GM19452 (cell line): Measurements from ENCODE around the gene BCL2A1.
"Not testable (repeated sequence)": the region's sequence is repeated elsewhere in the genome, so short reads cannot be mapped to it uniquely, and the experiment has no call there.

Source experiments
- ATAC-seq: cut with Tn5 transposase; IDR thresholded peaks from one replicate; pipeline ENCODE4 v1.9.1; 2021; ENCODE audit not compliant: unreplicated experiment

The BCL2A1 gene

DNA sequence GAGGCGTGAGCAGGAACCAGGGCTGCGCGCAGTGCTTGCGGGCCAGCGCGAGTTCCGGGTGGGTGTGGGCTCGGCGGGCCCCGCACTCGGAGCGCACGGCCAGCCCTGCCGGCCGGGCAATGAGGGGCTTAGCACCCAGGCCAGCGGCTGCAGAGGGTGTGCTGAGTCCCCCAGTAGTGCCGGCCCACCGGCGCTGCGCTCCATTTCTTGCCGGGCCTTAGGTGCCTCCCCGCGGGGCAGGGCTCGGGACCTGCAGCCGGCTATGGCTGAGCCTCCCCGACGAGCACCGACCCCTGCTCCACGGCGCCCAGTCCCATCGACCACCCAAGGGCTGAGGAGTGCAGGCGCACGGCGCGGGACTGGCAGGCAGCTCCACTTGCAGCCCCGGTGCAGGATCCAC lies 44.9 kb downstream of the BCL2A1 start:
- not testable (repeated sequence) for ATAC-seq

DNA sequence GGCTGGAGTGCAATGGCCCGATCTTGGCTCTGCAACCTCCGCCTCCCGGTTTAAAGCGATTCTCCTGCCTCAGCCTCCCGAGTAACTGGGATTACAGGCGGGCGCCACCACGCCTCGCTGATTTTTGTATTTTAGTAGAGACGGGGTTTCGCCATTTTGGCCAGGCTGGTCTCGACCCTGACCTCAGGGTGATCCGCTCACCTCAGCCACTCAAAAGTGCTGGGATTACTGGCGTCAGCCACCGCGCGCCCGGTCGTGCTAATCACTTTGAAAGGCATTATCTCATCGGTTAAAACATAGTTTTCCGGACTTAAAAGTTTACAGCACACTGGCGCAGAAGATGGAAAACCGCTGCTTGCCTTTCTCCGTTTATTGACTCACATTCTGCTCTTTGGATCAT lies 46.6 kb downstream of the BCL2A1 start:
- ATAC-seq: no peak

DNA sequence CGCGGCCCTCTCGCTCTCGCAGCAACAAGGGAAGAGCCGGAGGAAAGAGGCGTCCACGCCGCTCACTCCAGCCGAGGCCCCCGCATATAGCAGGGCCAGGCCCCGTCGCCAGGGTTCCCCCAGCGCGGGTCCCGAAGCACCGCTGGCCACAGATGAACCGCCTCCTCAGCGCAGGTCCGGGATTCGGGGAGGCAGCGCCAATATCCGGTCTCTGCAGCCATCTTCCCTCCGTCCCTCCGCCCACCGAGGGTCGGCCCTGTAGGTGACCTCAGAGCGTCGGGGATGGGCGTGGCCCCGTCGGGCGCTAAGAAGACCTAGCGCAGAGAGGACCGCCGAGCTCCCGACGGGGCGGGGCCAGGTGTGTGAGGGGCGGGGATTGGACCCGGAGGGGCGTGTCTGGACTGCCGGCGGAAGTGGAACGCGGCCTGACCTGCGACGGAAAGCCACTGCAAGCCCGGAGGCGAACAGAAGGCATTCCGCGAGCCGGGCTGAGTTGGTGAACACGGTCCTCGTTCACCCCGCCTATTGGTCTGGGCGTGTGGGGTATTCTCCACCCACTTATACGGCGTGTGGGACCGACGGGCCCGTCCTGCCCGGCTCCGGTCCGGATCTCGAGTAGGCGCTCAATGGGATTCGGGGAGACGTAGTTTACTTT lies 47.4 kb downstream of the BCL2A1 start:
- peak; percentile 94 for ATAC-seq

DNA sequence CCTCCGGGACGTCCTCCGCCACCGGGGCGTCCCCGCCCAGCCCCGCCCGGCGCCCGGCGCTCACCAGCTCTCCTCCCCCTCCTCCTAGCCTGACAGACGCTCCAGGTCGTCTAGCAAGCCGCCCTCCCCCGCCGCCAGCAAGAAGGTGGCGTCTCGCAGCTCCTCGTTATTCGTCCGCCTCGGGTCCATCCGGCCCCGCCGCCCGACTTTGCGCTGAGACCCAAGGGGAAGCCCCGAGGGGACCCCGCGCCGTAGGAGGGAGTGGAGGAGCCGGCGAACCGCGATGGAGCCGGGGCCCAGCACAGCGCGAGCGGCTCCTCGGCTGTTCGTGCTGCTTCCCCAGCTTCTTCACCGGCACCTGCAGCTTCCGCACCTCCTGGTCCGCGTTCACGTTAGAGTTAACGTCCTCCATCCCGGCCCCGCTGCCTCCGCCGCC lies 47.9 kb downstream of the BCL2A1 start:
- ATAC-seq: peak; percentile 42

DNA sequence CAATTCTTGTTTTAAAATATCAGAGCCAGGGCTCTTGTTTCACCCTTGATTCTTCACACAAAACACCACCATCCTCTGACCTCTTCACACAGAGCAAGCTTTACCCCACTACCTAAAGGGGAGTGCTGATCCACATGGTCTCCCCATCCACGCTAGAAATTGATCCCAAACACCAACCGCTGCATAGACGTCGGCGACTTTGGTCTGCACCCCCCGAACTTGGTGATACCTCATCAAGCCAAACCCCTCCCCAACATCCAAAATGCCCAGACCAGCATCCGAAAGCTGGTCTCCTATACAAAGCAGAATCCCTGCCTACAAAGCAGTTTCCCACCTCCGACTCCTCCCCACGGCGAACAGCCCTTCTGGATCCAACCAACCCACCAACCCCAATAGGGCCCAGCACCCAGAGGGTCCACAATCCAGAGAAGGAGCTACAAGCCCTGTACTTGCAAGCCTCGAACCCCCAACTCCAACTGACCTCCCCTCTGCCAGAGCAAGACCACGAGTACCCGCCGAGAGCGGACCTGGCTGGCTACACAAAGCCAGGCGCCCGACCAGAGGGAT lies 48.4 kb downstream of the BCL2A1 start:
- no peak for ATAC-seq

DNA sequence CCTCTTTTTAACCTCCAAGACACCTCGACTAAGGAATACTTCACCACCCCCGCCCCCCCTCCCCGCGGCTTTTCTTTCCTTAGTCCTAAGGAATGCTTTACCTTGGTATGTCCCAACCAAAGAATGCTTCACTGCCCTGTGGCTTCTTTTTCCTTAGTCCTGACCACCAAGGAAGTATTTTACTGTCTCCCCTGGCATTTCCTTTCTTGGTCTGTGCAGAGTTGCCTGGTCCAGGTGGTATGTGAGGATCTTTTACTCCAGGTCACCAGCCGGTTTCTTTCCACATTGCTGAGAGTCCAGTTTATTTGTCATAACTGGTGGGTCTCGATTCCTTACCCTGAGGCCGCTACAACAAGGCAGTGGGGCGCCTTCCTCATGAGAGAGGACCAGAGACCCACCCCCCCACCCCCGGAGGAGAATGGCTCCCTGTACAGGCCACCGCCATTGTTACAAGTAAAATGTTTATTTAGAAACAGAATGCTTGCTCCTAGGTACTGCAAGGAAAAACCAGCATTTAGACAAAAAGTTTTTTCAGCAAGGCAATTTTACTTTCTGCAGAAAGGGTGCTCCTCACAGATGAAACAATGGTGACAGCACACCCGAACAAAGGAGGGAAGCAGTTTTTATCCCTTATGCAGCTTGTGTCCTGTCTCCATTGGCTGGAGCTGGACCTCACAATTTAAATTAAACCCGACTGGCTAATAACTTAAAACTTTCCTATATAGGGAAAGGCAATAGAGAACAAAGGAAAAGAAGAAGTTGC lies 51.1 kb downstream of the BCL2A1 start:
- ATAC-seq: no peak

DNA sequence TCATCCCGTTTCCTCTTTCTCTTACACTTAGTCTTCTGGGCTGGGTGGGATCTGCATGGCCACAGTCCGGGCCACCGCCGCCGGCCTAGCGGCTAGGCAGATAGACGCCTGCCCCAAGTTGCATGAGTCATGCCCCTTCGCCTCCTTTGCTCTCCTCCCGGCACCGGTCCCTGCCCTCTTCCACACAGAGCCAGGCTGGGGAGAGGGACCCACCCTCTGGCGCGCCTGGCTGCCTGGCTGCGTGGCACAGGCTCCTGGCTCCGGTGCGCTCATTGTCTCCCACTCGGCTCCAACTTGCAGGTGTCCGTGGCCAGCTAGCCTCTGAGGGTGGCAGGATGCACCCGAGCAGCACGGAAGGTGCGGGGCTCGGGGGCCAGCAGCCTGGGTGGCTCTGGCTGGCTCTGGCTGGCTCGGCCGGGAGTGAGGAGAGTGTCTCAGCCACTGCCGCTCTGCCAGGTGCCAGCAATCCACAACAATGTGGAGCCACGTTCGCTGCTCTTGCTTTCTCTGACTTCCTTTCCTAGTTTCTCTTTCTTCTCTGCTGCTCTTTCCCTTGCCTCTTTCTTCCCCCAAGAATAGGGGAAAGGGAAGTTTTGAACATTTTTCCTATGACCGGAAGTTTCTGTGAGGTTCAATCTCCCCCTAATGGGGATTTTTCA lies 51.8 kb downstream of the BCL2A1 start:
- ATAC-seq: no peak

DNA sequence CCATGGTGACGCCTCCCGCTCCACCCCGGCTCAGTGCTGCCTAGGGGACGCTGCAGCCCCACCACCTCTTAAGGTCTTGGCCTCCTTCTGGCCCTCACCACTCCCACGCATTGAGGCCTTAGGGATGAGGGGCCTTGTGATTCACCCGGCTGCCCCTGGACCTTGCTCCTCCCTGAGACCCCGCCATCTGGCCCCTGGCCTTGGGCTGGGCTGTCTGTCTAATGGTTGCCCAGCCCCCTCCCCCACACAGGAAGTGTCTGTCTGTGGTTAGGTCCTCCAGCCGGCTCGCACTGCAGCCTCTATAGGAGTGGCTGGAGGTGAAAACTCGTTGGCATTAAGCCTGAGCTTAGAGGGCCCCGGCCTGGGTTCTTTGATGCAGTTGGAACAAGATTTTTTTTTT lies 52.7 kb downstream of the BCL2A1 start:
- no peak for ATAC-seq

DNA sequence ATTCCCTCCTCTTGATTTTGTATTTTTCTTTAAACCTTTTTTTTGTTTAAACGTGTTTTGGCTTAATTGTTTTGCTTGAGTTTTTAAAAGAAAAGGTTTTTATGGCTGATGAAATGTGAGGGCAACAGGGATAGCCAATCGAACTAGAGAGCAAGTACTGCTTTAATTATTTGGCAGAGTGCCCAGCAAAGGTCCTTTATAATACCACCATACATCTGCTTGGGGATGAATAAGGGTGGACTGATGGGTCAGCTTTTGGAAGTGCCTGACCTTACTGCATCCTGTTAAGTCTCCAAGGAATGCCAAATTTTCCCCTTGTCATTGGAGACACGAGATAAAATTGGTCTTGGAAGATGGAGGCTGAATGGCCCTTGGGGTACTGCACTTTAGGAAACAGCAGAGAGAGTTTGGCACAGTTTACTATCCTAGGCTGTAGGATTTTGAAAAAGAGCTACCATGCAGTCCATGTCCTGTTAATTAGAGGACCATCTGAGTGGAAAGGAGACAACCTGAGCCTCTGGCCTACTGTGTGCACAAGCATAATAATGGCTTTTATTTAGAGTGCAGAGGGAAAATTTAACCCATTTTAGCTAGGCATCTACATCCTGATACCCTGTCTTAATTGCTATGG lies 54.4 kb downstream of the BCL2A1 start:
- no peak for ATAC-seq

DNA sequence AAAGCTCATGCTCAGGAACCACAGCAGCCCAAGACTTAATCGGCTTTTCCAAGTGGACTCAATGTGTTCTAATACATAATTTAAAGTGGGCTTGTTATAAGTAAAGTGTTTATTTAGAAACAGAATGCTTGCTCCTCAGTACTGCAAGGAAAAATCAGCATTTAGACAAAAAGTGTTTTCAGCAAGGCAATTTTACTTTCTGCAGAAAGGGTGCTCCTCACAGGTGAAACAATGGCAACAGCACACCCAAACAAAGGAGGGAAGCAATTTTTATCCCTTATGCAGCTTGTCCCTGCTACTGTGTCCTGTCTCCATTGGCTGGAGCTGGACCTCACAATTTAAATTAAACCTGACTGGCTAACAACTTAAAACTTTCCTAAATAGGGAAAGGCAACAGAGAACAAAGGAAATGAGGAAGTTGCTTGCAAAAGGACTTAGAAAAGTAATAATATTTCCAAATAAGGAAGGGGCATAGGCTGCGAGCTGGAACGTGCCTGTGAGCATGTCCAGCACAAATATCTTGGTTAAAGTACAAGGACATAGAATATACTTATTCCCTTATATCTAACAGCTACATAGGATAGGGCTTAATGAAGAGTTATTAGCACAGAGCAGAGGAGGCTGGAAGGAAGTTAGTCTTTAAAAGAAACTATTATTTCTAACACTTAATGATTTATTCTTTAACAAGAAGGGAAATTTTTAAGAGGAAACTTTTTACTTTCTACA lies 55.1 kb downstream of the BCL2A1 start:
- ATAC-seq: not testable (repeated sequence)

DNA sequence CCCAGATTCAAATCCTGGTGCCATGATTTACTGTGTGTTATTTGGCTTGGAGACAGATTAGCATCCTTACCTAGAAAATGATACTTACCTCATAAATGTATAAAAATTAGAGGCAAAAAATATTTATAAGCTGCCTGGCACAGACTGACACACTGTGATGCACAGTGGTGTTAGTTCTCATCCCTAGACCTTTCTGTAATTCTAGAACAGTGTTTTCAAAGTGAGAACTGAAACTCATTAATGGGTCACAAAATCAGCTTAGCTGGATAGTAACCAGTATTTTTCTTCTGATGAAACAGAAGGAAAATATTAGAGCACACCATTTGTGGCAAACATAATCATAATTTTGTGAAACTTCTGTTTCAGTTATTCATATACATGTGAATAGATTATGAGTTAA lies 56.3 kb downstream of the BCL2A1 start:
- no peak for ATAC-seq
